K562 (cell line): ENCODE results near the gene ANO4. TPM values are rescaled to one million over a fixed set of nuclear protein-coding genes. Genes with fewer than 3 reads are reported as not detected.

Source experiments
- ATAC-seq: fragments of 200-7000 bp; cut with Tn5 transposase; 3 replicates; pipeline ENCODE4 v1.9.1; 2020; ENCODE audit warnings: moderate library complexity
- BruUV-seq: library from RNA; stranded (reverse); fragments of 400-500 nt; replicated peaks from 2 replicates; lab custom pipeline; 2021; lab: Mats Ljungman, UMichigan
- CTCF ChIA-PET: fragments of 300-600 bp; formaldehyde crosslinking; extraction: SDS; loops from one replicate; lab custom pipeline; 2021; ENCODE audit warnings: low intra/inter-chr PET ratio; lab: Yijun Ruan, JAX
- POLR2A ChIA-PET: fragments of 300-600, 350-650 bp; sonication (Branson Sonifier 250); formaldehyde crosslinking; extraction: SDS; loops from one replicate; lab custom pipeline; 2021; ENCODE audit warnings: antibody characterized with exemption, inconsistent platforms; lab: Yijun Ruan, JAX
- DNase-seq, 4 experiments: peaks; one replicate each; pipeline versions ENCODE4 v3.0.0 to v3.0.0-alpha.2; 2011 to 2018; ENCODE audit warnings: low spot score in 3 of 4, mixed read lengths in 3 of 4; ENCODE audit errors: extremely low read depth in 1 of 4
- FAIRE-seq: peaks from 2 replicates; lab custom pipeline; 2011; peaks lifted over from hg19 to GRCh38; lab: Jason Lieb, UNC
- H2AFZ ChIP-seq: 2 replicates; pipeline ENCODE4 v1.6.0; 2011; ENCODE audit warnings: low read depth, low read length, control low read depth, inconsistent platforms
- H3K27ac ChIP-seq: fragments of 200-600 bp; 3 replicates; pipeline ENCODE4 v1.8.0; 2011; ENCODE audit warnings: low read depth, mild to moderate bottlenecking, control low read depth, inconsistent platforms, low read length, moderate library complexity, mixed read lengths; ENCODE audit errors: extremely low read depth
- H3K27me3 ChIP-seq, 2 experiments: fragments of 300-600 bp in 1 of 2; 2 replicates in 1 of 2; 3 replicates in 1 of 2; pipeline versions ENCODE4 v1.6.0 to v1.8.0; 2011; ENCODE audit warnings: inconsistent platforms in 2 of 2, low read length in 2 of 2, mild to moderate bottlenecking in 1 of 2, mixed read lengths in 1 of 2, moderate library complexity in 1 of 2; ENCODE audit not compliant: control insufficient read depth in 2 of 2, insufficient read depth in 2 of 2
- H3K36me3 ChIP-seq: fragments of 300-600 bp; 3 replicates; pipeline ENCODE4 v1.8.0; 2011; ENCODE audit warnings: mild to moderate bottlenecking, low read length, inconsistent platforms; ENCODE audit not compliant: control insufficient read depth, insufficient read depth
- H3K4me1 ChIP-seq, 2 experiments: fragments of 200-600 bp in 1 of 2; replicated peaks in 1 of 2; 2 replicates in 1 of 2; 3 replicates in 1 of 2; pipeline versions ENCODE4 v1.5.1 to v1.8.0; 2011; ENCODE audit warnings: inconsistent platforms in 2 of 2, low read length in 2 of 2, mild to moderate bottlenecking in 1 of 2, mixed read lengths in 1 of 2, moderate library complexity in 1 of 2; ENCODE audit not compliant: control insufficient read depth in 2 of 2, insufficient read depth in 2 of 2
- H3K4me2 ChIP-seq: 2 replicates; pipeline ENCODE4 v1.6.1; 2011; ENCODE audit warnings: low read length, control low read depth, inconsistent platforms, mixed read lengths; ENCODE audit not compliant: insufficient read depth
- H3K4me3 ChIP-seq: fragments of 200-600 bp; sonication (generic), shearing (Covaris generic); 2 replicates; pipeline ENCODE4 v1.5.1; 2016; ENCODE audit warnings: control low read depth, inconsistent platforms
- H3K79me2 ChIP-seq: fragments of 200-600 bp; 3 replicates; pipeline ENCODE4 v1.8.0; 2011; ENCODE audit warnings: low read length, inconsistent platforms; ENCODE audit not compliant: control insufficient read depth, insufficient read depth
- H3K9ac ChIP-seq, 2 experiments: 2 replicates each; pipeline versions ENCODE4 v1.6.0 to v1.6.1; 2011; ENCODE audit warnings: low read depth in 2 of 2, low read length in 2 of 2, control low read depth in 1 of 2, inconsistent platforms in 1 of 2, mild to moderate bottlenecking in 1 of 2, mixed read lengths in 1 of 2; ENCODE audit not compliant: insufficient read depth in 1 of 2
- H3K9me1 ChIP-seq: one replicate; pipeline ENCODE4 v1.6.0; 2011; ENCODE audit warnings: inconsistent platforms, mild to moderate bottlenecking, low read length, moderate library complexity; ENCODE audit not compliant: control insufficient read depth, insufficient read depth
- H3K9me3 ChIP-seq: replicated peaks from 2 replicates; pipeline ENCODE4 v1.5.1; 2011; ENCODE audit warnings: low read depth, low read length, inconsistent platforms; ENCODE audit not compliant: control insufficient read depth, insufficient read depth
- H4K20me1 ChIP-seq: replicated peaks from 2 replicates; pipeline ENCODE4 v1.6.1; 2011; ENCODE audit warnings: low read length, inconsistent platforms, mixed read lengths; ENCODE audit not compliant: control insufficient read depth, insufficient read depth
- ELF4 ChIP-seq: fragments of 450-650 bp; formaldehyde crosslinking; IDR thresholded peaks from 2 replicates; pipeline ENCODE4 v1.4.0; 2022; ENCODE audit warnings: missing genetic modification characterization
- GABPB2 ChIP-seq: fragments of 250-450 bp; sonication (Bioruptor Pico); conservative IDR thresholded peaks from 2 replicates; pipeline ENCODE4 v1.5.1; 2021; ENCODE audit warnings: mild to moderate bottlenecking
- ILK ChIP-seq: fragments of 450-650 bp; IDR thresholded peaks from 2 replicates; pipeline ENCODE4 v1.6.1; 2016; ENCODE audit warnings: missing genetic modification characterization, low read depth, mild to moderate bottlenecking, missing compliant biosample characterization, moderate library complexity, borderline replicate concordance
- MTA2 ChIP-seq: fragments of 450-650 bp; IDR thresholded peaks from 2 replicates; pipeline ENCODE4 v1.6.1; 2016; ENCODE audit warnings: low read depth
- POLR2H ChIP-seq: IDR thresholded peaks from 2 replicates; pipeline ENCODE4 v1.6.1; 2016; ENCODE audit warnings: missing genetic modification characterization, low read depth, mild to moderate bottlenecking, control low read depth, missing compliant biosample characterization, moderate library complexity
- RBM17 ChIP-seq: fragments of 200-400 bp; formaldehyde crosslinking; IDR thresholded peaks from 2 replicates; pipeline ENCODE4 v1.6.1; 2017; ENCODE audit warnings: low read depth, mild to moderate bottlenecking, low read length, borderline replicate concordance
- SMAD4 ChIP-seq: fragments of 250-450 bp; sonication (Bioruptor Pico); conservative IDR thresholded peaks from 2 replicates; pipeline ENCODE4 v1.8.0; 2021; ENCODE audit warnings: inconsistent platforms, mild to moderate bottlenecking, moderate library complexity
- SRSF9 ChIP-seq: fragments of 200-400 bp; formaldehyde crosslinking; IDR thresholded peaks from 2 replicates; pipeline ENCODE4 v1.6.1; 2017; ENCODE audit warnings: low read depth, low read length, borderline replicate concordance
- ZC3H4 ChIP-seq: sonication (generic); formaldehyde crosslinking; IDR thresholded peaks from 2 replicates; pipeline ENCODE4 v1.9.0; 2021; ENCODE audit warnings: missing genetic modification reagents, borderline replicate concordance
- ZNF12 ChIP-seq: sonication (generic); formaldehyde crosslinking; IDR thresholded peaks from 2 replicates; pipeline ENCODE4 v1.4.0; 2020; ENCODE audit warnings: mild to moderate bottlenecking, missing genetic modification reagents
- ZNF133 ChIP-seq: fragments of 250-450 bp; sonication (Bioruptor Pico); IDR thresholded peaks from 2 replicates; pipeline ENCODE4 v1.4.0; 2020; ENCODE audit warnings: mild to moderate bottlenecking
- ZNF134 ChIP-seq: fragments of 250-450 bp; sonication (Bioruptor Pico); conservative IDR thresholded peaks from 2 replicates; pipeline ENCODE4 v1.4.0; 2020
- ZNF583 ChIP-seq: fragments of 250-450 bp; sonication (Bioruptor Pico); IDR thresholded peaks from 2 replicates; pipeline ENCODE4 v1.4.0; 2020
- WGBS: fragments of 100-300 bp; shearing (Covaris generic); methylation state at CpG from one replicate; pipeline ENCODE4 v1.1.6; 2016; ENCODE audit warnings: low coverage, mixed read lengths; ENCODE audit not compliant: insufficient coverage; ENCODE audit errors: missing lambda C conversion rate; 5-methylcytosine and 5-hydroxymethylcytosine counted together
- in situ Hi-C: fragments of 300-500 bp; cut with MboI; formaldehyde crosslinking; loops from 4 replicates; pipeline ENCODE4 v1.15.0; 2018; ENCODE audit warnings: inconsistent platforms, mixed read lengths
- intact Hi-C: fragments of 100-400 bp; cut with micrococcal nuclease; formaldehyde crosslinking; loops from 2 replicates; pipeline ENCODE4 v1.14.2; 2022
- polyA plus RNA-seq, 8 experiments: library from polyadenylated mRNA; depleted of rRNA in 4 of 8; stranded (reverse) in 5 of 8; unstranded in 3 of 8; fragments of >200 nt; fragmentation: Nextera tagmentation in 2 of 8; fragmentation: Illumina TruSeq in 1 of 8; extraction: Ambion mirVana in 2 of 8; extraction: Trizol in 1 of 8; gene quantifications; 2 replicates each; pipeline versions ENCODE4 v1.2.1 to v1.2.3, GENCODE V29; 2011 to 2014; ENCODE audit warnings: inconsistent platforms in 1 of 8, missing spikeins in 1 of 8
- total RNA-seq, 7 experiments: library from RNA; depleted of rRNA in 6 of 7; stranded (reverse); fragments of >200 nt in 6 of 7; fragmentation: Illumina TruSeq in 2 of 7; extraction: Trizol in 2 of 7; gene quantifications; 2 replicates each; pipeline versions ENCODE4 v1.2.1 to v1.2.3, GENCODE V29; 2011 to 2021; ENCODE audit warnings: low replicate concordance in 1 of 7
- TF ChIP-seq, protein P1 (sequence below): fragments of 450-650 bp; IDR thresholded peaks from 2 replicates; pipeline ENCODE4 v1.6.1; 2016; ENCODE audit warnings: missing biosample characterization, missing genetic modification characterization

The ANO4 gene
- total and polyA plus RNA-seq, 9 of the 15 experiments (the other 6 are each of a cell fraction or from before 2014, with no cell fraction given): not detected

DNA sequence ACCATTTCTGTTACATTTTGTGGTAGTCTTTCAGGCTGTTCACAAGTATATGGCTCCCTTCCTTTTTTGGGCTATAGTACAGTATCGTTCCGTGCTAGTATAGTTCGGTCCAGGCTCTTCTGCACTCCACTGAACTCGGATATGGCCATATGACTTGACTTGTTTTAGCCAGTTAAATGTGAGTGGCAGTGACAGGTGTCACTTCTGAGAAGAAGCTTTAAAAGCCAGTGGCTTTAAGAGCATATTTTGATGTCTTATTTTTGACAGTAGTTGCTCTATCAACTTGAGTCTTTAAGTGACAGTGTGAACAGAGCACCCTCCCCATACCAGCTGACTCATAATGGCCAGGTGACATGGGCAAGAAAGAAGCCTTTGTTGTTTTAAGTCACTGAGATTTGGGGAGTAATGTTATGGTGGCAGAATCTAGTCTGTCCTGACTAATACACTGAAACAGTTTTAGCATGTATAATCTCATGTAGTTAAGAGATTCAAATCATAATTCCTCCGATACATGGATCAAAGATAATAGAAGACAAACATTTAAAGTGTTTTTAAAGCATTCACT is 64.6 kb downstream of the ANO4 start (continued):
- TF ChIP-seq MTA2 (no peak), SRSF9 (no peak), GABPB2 (no peak), ZC3H4 (CRISPR knock-in tag) (no peak)

DNA sequence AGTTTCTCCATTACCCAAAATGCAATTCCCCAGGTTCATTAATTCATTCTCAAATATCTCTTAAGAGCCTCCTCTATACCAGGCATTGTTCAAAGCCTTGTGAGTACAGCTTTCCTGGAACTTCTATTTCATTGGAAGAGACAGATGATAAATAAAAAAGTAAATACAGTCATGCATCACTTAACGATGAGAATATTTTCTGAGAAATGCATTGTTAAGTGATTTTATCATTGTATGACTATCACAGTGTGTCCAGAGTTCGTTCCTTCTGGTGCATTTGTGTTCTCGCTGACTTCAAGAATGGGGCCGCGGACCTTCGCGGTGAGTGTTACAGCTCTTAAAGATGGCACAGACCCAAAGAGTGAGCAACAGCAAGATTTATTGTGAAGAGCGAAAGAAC is 66.0 kb downstream of the ANO4 start:
- CTCF ChIA-PET: no interaction called here
- no peak for ATAC-seq

More for the DNA sequence above, 66.0 kb downstream of the ANO4 start:
- no peak for TF ChIP-seq ZNF583 (CRISPR knock-in tag)
- TF ChIP-seq ZNF134 (CRISPR knock-in tag): no peak
- TF ChIP-seq RBM17: no peak
- no peak for TF ChIP-seq SMAD4 (CRISPR knock-in tag)
- TF ChIP-seq, protein P1, sequence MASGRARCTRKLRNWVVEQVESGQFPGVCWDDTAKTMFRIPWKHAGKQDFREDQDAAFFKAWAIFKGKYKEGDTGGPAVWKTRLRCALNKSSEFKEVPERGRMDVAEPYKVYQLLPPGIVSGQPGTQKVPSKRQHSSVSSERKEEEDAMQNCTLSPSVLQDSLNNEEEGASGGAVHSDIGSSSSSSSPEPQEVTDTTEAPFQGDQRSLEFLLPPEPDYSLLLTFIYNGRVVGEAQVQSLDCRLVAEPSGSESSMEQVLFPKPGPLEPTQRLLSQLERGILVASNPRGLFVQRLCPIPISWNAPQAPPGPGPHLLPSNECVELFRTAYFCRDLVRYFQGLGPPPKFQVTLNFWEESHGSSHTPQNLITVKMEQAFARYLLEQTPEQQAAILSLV (tag): no peak
- TF ChIP-seq ILK (tag): no peak
- no peak for TF ChIP-seq POLR2H
- TF ChIP-seq ZNF133 (CRISPR knock-in tag): no peak
- TF ChIP-seq ELF4: no peak
- no peak for TF ChIP-seq ZNF12 (CRISPR knock-in tag)
- no peak for TF ChIP-seq SRSF9
- POLR2A ChIA-PET: no interaction called here
- WGBS: under 1% methylated on average over 8 of the region's 8 CpGs
- H2AFZ ChIP-seq: no peak overlapping the region
- no peak overlapping the region for H3K9ac ChIP-seq
- intact Hi-C loops: no loop called here
- H3K4me3 ChIP-seq: no peak overlapping the region
- BruUV-seq: no TSS peak
- no peaks in the 10 kb centered on the region for H3K79me2 ChIP-seq
- FAIRE-seq (no peak), DNase-seq (no peak)
- H3K4me1 ChIP-seq: no peaks in the 10 kb centered on the region
- H3K27ac ChIP-seq: no peak overlapping the region
- H3K9me1 ChIP-seq: no peaks in the 10 kb centered on the region
- H3K27me3 ChIP-seq: no peaks in the 10 kb centered on the region
- no peak overlapping the region for H3K4me2 ChIP-seq
- in situ Hi-C loops: no loop called here
- no peaks in the 10 kb centered on the region for H3K36me3 ChIP-seq
- no peaks in the 10 kb centered on the region for H3K9me3 ChIP-seq
- no peaks in the 10 kb centered on the region for H4K20me1 ChIP-seq
